Measurements from ENCODE around the gene PDZD8.
"Not testable (repeated sequence)": the region's sequence is repeated elsewhere in the genome, so short reads cannot be mapped to it uniquely, and the experiment has no call there.

PDZD8 gene

DNA sequence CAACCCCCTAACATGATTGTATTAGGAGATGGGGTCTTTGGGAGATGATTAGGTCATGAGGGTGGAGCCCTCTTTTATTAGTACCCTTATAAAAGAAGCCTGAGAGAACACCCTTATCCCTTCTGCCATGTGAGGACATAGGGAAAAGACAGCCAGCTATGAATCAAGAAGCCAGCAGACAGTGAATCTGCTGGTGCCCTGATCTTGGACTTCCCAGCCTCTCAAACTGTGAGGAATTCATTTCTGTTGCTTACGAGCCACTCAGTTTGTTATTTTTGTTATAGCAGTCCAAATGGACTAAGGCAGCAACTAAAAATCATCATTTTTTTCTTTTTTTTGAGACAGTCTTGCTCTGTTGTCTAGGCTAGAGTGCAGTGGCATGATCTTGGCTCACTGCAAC is 74.6 kb downstream of the PDZD8 start:
- no peak for DNase-seq (ENCODE audit: extremely low read depth in 1 of 2, low read depth in 1 of 2)

DNA sequence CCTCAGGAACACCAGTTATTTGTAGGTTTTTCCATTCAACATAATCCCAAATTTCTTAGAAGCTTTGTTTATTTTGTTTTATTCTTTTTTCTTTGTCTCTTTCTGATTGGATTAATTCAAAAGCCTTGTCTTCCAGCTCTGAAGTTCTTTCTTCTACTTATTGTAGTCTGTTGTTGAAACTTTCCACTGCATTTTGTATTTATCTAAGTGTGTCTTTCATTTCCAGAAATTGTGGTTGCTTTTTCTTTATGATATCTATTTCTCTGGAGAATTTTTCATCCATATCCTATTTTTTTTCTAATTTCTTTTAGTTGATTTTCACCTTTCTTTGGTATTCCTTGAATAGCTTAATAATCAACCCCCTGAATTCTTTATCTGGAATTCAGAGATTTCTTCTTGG is 75.8 kb downstream of the PDZD8 start:
- DNase-seq (ENCODE audit: extremely low read depth in 1 of 2, low read depth in 1 of 2), result no peak

DNA sequence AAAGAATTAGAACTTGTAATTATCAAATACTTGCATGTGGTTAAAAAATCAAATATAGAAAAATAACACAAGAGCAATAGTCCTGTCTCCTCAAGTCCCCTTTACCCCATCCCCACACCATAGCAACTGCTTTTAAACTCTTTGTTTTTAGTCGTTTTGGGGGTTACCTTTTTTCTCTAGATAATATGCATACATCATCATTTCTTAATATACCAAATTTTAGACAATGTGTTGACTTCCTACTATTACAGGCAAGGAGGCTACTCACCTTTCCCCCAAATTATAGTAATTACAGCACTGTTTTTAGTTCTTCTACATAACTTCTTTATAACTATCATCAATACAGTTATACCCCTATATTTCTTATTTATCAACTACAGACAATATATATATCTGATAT is 77.0 kb downstream of the PDZD8 start:
- no peak for DNase-seq (ENCODE audit: extremely low read depth in 1 of 2, low read depth in 1 of 2)

GRCh38 chr10:117294735-117295134 is 80.5 kb downstream of the PDZD8 start:
- no peak for DNase-seq (ENCODE audit: extremely low read depth in 1 of 2, low read depth in 1 of 2)

GRCh38 chr10:117294039-117294645 is 81.1 kb downstream of the PDZD8 start:
- DNase-seq (ENCODE audit: extremely low read depth in 1 of 2, low read depth in 1 of 2), result no peak

- not testable (repeated sequence) for DNase-seq (ENCODE audit: extremely low read depth in 1 of 2, low read depth in 1 of 2)
These were observed 84.4 kb downstream of the PDZD8 start for GRCh38 chr10:117290872-117291271.

DNA sequence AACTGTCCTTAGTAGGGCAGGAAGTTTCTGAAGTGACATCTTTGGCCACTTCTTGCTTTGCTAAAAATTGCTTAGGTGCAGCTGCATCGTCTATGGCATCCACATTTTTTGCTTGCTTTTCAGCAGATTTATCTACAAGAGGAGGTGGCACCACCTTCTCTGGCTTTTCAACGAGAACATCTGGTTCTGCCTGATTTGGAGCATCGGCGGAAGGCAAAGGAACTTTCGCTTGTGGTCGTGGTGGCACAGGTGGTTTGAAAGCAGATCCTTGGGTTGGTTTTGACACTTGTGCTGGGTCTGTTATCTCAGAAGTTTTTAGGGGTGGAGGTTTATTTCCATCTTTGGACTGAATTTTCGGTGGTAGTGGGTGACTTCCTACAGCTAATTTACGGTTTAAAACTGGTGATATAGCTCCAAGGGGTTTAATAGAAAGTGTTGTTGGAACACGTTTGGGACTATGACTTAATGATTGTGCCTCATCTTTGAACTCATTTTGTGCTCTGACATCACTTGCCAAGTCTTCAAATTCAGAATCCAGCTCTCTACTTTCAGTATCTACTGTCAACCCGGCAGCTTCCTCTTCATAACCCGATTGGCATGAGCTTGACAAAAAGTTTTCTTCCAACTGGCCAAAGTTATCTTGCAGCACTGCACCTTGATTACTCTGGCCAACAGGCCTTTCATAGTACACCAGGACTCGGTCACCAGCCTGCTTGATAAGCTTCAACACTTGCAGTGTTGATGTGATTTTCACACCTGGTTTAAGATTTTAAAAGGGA is 90.3 kb downstream of the PDZD8 start:
- no peak for DNase-seq (ENCODE audit: extremely low read depth in 1 of 2, low read depth in 1 of 2)

GRCh38 chr10:117277675-117278074 is 97.6 kb downstream of the PDZD8 start:
- DNase-seq (ENCODE audit: extremely low read depth in 1 of 2, low read depth in 1 of 2), result no peak

DNA sequence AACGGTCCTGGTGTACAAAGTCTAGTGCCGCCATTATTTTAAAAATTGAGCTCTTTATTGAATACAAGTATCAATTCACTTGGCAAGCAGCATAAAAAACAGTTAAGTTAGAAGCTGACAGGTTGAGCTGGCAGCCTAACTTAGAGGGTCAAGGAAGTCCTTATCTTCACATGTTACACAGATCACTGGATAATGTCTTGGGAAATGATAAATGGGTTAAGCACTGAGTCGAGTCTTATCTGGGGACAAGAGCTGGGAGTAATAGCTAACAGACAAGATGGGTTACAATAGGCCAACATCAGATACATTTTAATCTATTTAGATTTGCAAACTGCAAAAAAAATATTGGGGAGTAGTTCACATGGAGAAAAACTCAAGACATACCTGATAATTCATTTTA is 100.1 kb downstream of the PDZD8 start:
- DNase-seq (ENCODE audit: extremely low read depth in 1 of 2, low read depth in 1 of 2), result no peak

DNA sequence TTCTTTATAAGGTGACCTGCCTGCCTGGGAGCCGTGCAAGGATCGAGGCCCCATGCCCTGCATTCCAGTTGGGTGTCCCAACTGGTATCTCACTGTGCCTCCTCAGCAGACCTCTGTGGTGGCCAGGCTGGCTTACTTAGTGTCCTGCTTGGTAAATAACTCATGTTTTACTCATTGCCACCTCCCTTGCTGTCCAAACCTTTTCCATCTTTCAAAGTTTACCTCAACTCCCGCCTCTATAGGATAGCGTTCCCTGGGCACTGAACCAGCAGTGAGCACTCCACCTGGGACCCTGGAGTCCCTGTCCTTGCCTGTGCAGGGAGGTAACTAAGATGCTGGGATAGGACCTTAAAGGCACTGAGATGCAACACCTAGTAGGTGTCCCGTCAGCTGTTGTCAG is 100.7 kb downstream of the PDZD8 start:
- no peak for DNase-seq (ENCODE audit: extremely low read depth in 1 of 2, low read depth in 1 of 2)

DNA sequence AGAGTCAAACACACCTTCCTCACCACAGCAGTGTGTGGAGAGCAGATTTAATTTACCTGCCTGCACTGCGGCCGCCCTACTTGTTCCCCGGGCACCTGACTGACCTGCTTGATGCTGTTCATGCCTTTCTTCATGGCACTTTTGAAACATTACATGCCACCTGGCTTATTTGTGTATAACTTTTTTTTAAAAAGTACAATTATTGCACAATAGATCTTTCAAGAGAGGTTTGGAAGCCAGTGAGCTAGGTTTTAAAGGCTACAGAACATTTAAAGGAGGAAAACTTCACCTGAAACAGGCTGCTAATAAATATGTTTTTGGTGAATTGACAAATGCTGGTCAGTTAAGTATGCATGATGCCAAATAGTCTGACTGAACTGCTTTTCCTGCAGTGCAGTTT is 101.3 kb downstream of the PDZD8 start:
- DNase-seq (ENCODE audit: extremely low read depth in 1 of 2, low read depth in 1 of 2), result no peak

- no peak for DNase-seq (ENCODE audit: extremely low read depth in 1 of 2, low read depth in 1 of 2)
These were observed 102.8 kb downstream of the PDZD8 start for GRCh38 chr10:117272195-117273076.

GRCh38 chr10:117271427-117271826 is 103.8 kb downstream of the PDZD8 start:
- DNase-seq (ENCODE audit: extremely low read depth in 1 of 2, low read depth in 1 of 2), result no peak

- DNase-seq (ENCODE audit: extremely low read depth in 1 of 2, low read depth in 1 of 2), result no peak
These were observed 106.3 kb downstream of the PDZD8 start for GRCh38 chr10:117268907-117269306.

DNA sequence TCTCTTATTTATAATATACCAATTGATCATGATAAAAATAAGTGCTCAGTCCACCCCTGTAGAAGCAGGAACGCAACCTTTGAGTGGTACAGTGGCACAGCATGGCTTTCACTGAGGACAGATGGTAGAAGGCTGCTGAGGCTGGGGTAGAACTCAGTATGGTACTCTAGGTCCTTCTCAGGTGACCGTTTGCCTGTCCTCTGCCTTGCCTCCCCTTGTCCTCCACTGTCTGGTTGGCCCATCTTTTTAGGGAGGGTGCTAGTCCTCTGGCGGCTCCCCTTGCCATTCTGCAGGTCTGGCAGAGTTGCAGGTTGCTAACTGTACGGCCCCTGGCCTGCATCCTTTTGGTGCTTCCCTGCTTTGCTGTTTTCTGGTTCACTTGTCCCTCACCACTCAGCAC is 107.0 kb downstream of the PDZD8 start:
- no peak for DNase-seq (ENCODE audit: extremely low read depth in 1 of 2, low read depth in 1 of 2)

- no peak for DNase-seq (ENCODE audit: extremely low read depth in 1 of 2, low read depth in 1 of 2)
These were observed 108.4 kb downstream of the PDZD8 start for GRCh38 chr10:117266812-117267211.

DNA sequence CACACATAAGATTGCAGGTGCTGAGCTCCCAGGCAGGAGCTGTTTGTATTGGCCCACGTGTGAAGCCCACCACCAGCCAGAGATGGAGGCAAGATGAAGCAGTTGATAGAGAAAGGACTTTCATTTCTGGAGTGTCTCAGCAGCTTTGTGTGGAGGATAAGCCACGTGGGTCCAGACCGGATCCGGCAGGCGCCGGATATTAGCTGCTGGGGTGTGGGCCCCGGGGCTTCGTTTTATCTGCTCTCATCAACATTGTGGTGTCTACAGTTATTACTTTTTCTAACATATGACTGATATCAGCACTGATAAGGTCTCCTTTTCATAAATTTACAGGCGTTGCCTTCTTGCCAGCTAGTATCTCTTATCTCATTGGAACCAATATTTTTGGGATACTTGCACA is 108.8 kb downstream of the PDZD8 start:
- DNase-seq (ENCODE audit: extremely low read depth in 1 of 2, low read depth in 1 of 2), result no peak

GRCh38 chr10:117264782-117265181 is 110.5 kb downstream of the PDZD8 start:
- no peak for DNase-seq (ENCODE audit: extremely low read depth in 1 of 2, low read depth in 1 of 2)

GRCh38 chr10:117262903-117263293 is 112.3 kb downstream of the PDZD8 start:
- DNase-seq (ENCODE audit: extremely low read depth in 1 of 2, low read depth in 1 of 2), result no peak

- no peak for DNase-seq (ENCODE audit: extremely low read depth in 1 of 2, low read depth in 1 of 2)
These were observed 112.8 kb downstream of the PDZD8 start for GRCh38 chr10:117262291-117262902.

GRCh38 chr10:117261501-117261900 is 113.7 kb downstream of the PDZD8 start:
- no peak for DNase-seq (ENCODE audit: extremely low read depth in 1 of 2, low read depth in 1 of 2)
